ENCODE data around the gene SEMA3B.

DNA sequence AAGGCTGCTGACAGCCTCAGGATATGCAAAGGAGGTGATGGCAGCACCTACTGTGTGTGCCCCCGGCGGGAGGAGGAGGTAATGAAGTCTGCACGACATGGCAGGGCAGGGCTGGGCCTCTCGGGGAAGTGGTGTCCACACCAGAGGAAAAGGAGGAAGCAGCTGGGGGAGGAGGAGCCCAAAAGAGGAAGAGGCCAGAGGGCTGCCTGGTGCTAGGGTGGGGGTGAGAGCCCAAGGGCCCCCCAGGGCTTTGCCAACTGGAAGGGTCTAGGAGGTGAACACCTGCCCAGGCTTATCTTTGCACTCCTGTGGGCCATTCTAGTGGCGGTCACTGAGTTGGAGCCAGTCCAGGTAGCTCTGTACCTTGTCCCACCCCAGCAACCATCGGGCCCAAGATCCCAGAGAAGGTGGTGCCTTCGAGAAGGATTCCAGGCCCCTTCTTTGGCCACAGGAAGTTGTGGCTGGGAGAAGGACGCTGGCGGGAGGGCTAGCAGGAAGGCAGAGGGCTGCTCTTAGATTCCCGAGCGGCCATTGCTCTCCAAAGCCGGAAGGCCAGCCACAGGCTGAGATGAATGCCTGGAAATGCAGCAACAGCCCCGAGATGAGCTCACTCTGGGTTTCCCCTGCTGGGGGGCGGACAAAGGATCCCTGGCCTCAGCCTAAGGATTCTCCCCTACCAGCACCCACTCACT lies 25.9 kb upstream of the SEMA3B start:
- TF ChIP-seq GATA3 (IDR thresholded peaks at IDR 0.05; ENCODE audit: low read depth, low read length) (no peak), GATA2 (IDR thresholded peaks at IDR 0.05; ENCODE audit: low read depth, low read length) (no peak)

Data from SH-SY5Y (cell line).